RWPE1 (cell line): ENCODE data around the gene QKI.
"Not testable (repeated sequence)": the region's sequence is repeated elsewhere in the genome, so short reads cannot be mapped to it uniquely, and the experiment has no call there.

Experiments
- CTCF ChIA-PET: fragments of 350-600 bp; sonication (Branson Sonifier 250); formaldehyde crosslinking; extraction: SDS; loops from one replicate; lab custom pipeline; 2021; lab: Yijun Ruan, JAX
- POLR2A ChIA-PET: fragments of 400-600 bp; formaldehyde crosslinking; extraction: SDS; loops from one replicate; lab custom pipeline; 2020; ENCODE audit warnings: antibody characterized with exemption; ENCODE audit not compliant: low non-redundant PET; lab: Yijun Ruan, JAX
- DNase-seq: peaks from one replicate; pipeline ENCODE4 v3.0.0; 2012; ENCODE audit warnings: low spot score
- H3K27ac ChIP-seq: fragments of 450-650 bp; 2 replicates; pipeline ENCODE4 v1.5.1; 2017
- TF ChIP-seq, protein P1 (sequence below): fragments of 450-650 bp; conservative IDR thresholded peaks from 2 replicates; pipeline ENCODE4 v1.5.1; 2017; ENCODE audit warnings: low read depth, mild to moderate bottlenecking

QKI gene

GRCh38 chr6:163474581-163474980, 60.1 kb downstream of the QKI start:
- TF ChIP-seq, protein P1, sequence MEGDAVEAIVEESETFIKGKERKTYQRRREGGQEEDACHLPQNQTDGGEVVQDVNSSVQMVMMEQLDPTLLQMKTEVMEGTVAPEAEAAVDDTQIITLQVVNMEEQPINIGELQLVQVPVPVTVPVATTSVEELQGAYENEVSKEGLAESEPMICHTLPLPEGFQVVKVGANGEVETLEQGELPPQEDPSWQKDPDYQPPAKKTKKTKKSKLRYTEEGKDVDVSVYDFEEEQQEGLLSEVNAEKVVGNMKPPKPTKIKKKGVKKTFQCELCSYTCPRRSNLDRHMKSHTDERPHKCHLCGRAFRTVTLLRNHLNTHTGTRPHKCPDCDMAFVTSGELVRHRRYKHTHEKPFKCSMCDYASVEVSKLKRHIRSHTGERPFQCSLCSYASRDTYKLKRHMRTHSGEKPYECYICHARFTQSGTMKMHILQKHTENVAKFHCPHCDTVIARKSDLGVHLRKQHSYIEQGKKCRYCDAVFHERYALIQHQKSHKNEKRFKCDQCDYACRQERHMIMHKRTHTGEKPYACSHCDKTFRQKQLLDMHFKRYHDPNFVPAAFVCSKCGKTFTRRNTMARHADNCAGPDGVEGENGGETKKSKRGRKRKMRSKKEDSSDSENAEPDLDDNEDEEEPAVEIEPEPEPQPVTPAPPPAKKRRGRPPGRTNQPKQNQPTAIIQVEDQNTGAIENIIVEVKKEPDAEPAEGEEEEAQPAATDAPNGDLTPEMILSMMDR: no peak
- H3K27ac ChIP-seq: no peak overlapping the region
- POLR2A ChIA-PET: no interaction called here
- CTCF ChIA-PET: interaction anchor here (0.6 kb wide), 1 partner anchor 125 kb away, joined by 3 read pairs; no protein-coding TSS in a partner anchor
- no peak for DNase-seq

GRCh38 chr6:163476946-163477345, 62.4 kb downstream of the QKI start:
- H3K27ac ChIP-seq, POLR2A ChIA-PET, CTCF ChIA-PET, DNase-seq: not testable (repeated sequence)

GRCh38 chr6:163483107-163483506, 68.6 kb downstream of the QKI start:
- ChIA-PET CTCF (no interaction called here), POLR2A (no interaction called here)
- TF ChIP-seq, protein P1: no peak
- no peak for DNase-seq
- H3K27ac ChIP-seq: no peak overlapping the region

DNA sequence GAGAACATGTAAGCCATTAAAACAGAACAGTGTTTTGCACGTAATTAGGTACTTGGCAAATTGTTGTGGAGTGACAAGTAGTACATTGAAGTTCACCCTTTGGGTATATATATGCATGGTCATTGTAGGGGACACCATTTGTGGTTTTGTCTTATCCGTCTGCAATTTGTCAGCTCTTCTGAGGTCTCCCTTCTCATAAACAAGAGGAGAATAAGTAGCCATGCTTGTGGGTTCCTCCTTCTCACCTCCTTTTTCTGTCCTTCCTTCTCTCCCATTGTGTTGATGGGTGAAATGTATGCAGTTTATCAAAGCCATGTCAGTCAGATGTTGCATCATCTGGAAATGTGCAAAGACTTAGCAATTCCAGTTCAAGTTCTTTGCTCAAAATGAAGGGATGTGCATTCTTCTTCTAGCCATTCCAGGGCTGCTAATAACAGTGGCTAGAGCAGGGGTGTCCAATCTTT, 70.9 kb downstream of the QKI start:
- ChIA-PET CTCF (interaction anchor here (0.5 kb wide), 1 partner anchor 9 kb away, joined by 4 read pairs; no protein-coding TSS in a partner anchor), POLR2A (no interaction called here)
- no peak overlapping the region for H3K27ac ChIP-seq
- DNase-seq: no peak
- TF ChIP-seq, protein P1: no peak

DNA sequence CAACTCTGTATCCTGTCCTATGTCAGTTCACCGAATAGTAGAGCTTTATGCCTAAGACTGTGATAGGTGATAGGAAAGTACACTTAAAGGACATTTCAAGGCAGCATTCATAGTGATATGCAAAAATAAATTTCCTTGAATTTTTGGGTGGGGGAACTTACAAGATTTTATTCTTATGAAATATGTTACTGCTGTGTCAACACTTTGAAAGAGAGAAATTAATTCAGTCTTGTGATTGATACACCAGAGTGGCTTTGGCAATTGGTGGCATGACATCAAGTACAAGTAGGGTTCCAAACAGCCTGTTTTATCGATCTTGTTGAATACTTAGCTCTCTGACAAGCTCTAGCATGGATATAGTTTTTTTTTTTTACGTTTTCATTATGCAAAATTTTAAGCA, 72.3 kb downstream of the QKI start:
- H3K27ac ChIP-seq: no peak overlapping the region
- POLR2A ChIA-PET: no interaction called here
- TF ChIP-seq, protein P1: no peak
- CTCF ChIA-PET: interaction anchor here (0.6 to 0.8 kb wide), 2 partner anchors 17 to 1495 kb away, joined by 3 to 4 read pairs; no protein-coding TSS in a partner anchor
- DNase-seq: no peak

- POLR2A ChIA-PET: no interaction called here
- DNase-seq: no peak
- CTCF ChIA-PET: interaction anchor here (0.6 to 0.8 kb wide), 2 partner anchors 17 to 567 kb away, joined by 3 to 4 read pairs; no protein-coding TSS in a partner anchor
- TF ChIP-seq, protein P1: no peak
- H3K27ac ChIP-seq: no peak overlapping the region
Observed at GRCh38 chr6:163487606-163488005, 73.1 kb downstream of the QKI start.

DNA sequence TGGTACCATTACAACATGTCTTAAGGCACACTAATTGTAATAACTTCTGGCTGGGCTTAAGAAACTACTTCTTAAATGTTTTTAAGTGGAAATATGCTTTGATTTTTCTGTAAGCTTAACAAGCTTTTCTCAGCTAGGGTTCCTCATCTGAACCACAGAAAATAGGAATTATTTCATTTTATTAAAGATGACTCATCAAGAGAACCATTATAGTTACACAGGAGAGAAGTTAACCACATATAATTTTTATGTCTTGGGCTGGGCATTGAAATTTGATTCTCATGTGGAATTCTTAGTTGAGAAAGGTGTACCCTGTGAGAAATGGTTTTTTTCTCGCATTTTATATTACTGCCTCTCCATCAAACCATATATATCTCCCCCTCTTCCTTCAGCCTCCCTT, 75.1 kb downstream of the QKI start:
- H3K27ac ChIP-seq: no peak overlapping the region
- peak; percentile 8 for DNase-seq
- ChIA-PET POLR2A (no interaction called here), CTCF (no interaction called here)
- TF ChIP-seq, protein P1: no peak
